Glutamatergic neuron (in vitro differentiated cells): ENCODE measurements around the gene LRRC4B. TPM values are rescaled to one million over a fixed set of nuclear protein-coding genes. Genes with fewer than 3 reads are reported as not detected.

ENCODE experiments used
- DNase-seq: peaks from one replicate; pipeline ENCODE4 v3.0.0; 2022
- H3K27ac Mint-ChIP-seq: one replicate; pipeline ENCODE4 v1.8.0; 2020; ENCODE audit warnings: mild to moderate bottlenecking, mixed read lengths, inconsistent platforms; ENCODE audit not compliant: unreplicated experiment
- H3K27me3 Mint-ChIP-seq: one replicate; pipeline ENCODE4 v1.8.0; 2020; ENCODE audit warnings: mild to moderate bottlenecking, moderate library complexity, mixed read lengths, inconsistent platforms; ENCODE audit not compliant: unreplicated experiment
- H3K36me3 Mint-ChIP-seq: one replicate; pipeline ENCODE4 v1.8.0; 2020; ENCODE audit warnings: mild to moderate bottlenecking, mixed read lengths, inconsistent platforms; ENCODE audit not compliant: unreplicated experiment
- H3K4me1 Mint-ChIP-seq: one replicate; pipeline ENCODE4 v1.8.0; 2020; ENCODE audit warnings: mild to moderate bottlenecking, low read depth, mixed read lengths, inconsistent platforms; ENCODE audit not compliant: unreplicated experiment
- H3K4me3 Mint-ChIP-seq: one replicate; pipeline ENCODE4 v1.8.0; 2020; ENCODE audit warnings: mild to moderate bottlenecking, mixed read lengths, inconsistent platforms; ENCODE audit not compliant: unreplicated experiment
- H3K9me3 Mint-ChIP-seq: one replicate; pipeline ENCODE4 v1.8.0; 2020; ENCODE audit warnings: mild to moderate bottlenecking, moderate library complexity, mixed read lengths, inconsistent platforms; ENCODE audit not compliant: unreplicated experiment
- total RNA-seq: library from RNA; stranded (reverse); fragmentation: NEBNext Ultra II Directional; extraction: Animal tissue kit (Norgen Biotek cat#: 25700); gene quantifications from one replicate; pipeline ENCODE4 v1.2.1, GENCODE V29; 2021; ENCODE audit not compliant: unreplicated experiment
- TF ChIP-seq, protein P1 (sequence below): fragments of 200-600 bp; sonication (generic); IDR thresholded peaks from one replicate; pipeline ENCODE4 v1.5.0; 2021; ENCODE audit not compliant: partially characterized antibody, unreplicated experiment

LRRC4B gene
- total RNA-seq, 1 donor from 2014 or later: 28.5 TPM

DNA sequence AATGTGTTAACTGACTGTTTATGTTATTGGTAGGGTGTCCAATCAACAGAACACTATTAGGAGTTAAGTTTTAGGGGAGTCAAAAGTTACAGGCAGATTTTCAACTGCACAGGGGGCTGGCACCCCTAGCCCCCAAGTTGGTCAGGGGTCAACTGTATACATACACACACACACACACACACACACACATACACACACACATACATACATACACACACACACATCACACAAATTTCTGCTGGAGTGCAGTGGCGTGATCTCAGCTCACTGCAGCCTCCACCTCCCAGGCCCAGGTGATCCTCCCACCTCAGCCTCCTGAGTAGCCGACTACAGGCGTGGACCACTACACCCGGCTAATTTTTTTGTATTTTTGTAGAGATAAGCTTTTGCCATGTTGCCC lies 10.2 kb downstream of the LRRC4B start:
- Mint-ChIP-seq H3K9me3 (peaks cover 4% of the 10 kb centered on the region), H3K4me3 (no peak overlapping the region), H3K27ac (no peak overlapping the region), H3K36me3 (no peaks in the 10 kb centered on the region), H3K4me1 (peaks cover 5% of the 10 kb centered on the region), H3K27me3 (peaks cover 14% of the 10 kb centered on the region)
- TF ChIP-seq, protein P1, sequence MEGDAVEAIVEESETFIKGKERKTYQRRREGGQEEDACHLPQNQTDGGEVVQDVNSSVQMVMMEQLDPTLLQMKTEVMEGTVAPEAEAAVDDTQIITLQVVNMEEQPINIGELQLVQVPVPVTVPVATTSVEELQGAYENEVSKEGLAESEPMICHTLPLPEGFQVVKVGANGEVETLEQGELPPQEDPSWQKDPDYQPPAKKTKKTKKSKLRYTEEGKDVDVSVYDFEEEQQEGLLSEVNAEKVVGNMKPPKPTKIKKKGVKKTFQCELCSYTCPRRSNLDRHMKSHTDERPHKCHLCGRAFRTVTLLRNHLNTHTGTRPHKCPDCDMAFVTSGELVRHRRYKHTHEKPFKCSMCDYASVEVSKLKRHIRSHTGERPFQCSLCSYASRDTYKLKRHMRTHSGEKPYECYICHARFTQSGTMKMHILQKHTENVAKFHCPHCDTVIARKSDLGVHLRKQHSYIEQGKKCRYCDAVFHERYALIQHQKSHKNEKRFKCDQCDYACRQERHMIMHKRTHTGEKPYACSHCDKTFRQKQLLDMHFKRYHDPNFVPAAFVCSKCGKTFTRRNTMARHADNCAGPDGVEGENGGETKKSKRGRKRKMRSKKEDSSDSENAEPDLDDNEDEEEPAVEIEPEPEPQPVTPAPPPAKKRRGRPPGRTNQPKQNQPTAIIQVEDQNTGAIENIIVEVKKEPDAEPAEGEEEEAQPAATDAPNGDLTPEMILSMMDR: no peak
- no peak for DNase-seq

DNA sequence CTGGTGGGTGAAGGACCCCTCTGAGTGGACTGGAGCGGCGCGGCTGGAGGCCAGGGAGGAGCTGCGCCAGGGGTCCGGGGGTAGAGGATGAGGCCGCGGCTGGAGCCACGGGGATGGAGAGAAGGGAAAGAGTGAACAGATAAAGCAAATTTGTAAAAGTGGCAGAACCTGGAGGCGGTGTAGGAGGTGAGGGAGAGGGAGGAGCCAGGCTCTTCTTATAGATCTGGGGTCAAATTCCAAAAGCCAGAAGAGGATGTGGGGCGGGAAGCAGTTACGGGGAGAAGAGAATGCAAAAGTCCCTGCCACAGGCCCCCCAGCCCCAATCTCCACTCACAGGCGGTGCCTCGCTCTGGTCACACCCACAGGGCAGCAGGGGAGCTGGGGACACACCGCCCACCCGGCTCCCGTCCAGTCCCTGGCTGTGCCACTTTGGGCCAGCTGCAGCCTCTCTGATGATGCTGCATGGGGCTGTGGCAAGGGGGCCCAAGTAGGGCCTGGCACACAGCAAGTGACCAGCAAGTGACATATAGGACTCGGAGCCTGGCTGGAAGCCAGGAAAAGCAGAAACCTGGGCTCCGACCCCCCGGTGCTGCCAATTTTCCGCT lies 11.1 kb downstream of the LRRC4B start:
- H3K27ac Mint-ChIP-seq: no peak overlapping the region
- no peak for DNase-seq
- peaks cover 5% of the 10 kb centered on the region for H3K36me3 Mint-ChIP-seq
- H3K4me1 Mint-ChIP-seq: peaks cover 8% of the 10 kb centered on the region
- H3K27me3 Mint-ChIP-seq: peaks cover 21% of the 10 kb centered on the region
- H3K9me3 Mint-ChIP-seq: peaks cover 8% of the 10 kb centered on the region
- H3K4me3 Mint-ChIP-seq: peak overlapping the region; percentile 98
- TF ChIP-seq, protein P1: no peak

DNA sequence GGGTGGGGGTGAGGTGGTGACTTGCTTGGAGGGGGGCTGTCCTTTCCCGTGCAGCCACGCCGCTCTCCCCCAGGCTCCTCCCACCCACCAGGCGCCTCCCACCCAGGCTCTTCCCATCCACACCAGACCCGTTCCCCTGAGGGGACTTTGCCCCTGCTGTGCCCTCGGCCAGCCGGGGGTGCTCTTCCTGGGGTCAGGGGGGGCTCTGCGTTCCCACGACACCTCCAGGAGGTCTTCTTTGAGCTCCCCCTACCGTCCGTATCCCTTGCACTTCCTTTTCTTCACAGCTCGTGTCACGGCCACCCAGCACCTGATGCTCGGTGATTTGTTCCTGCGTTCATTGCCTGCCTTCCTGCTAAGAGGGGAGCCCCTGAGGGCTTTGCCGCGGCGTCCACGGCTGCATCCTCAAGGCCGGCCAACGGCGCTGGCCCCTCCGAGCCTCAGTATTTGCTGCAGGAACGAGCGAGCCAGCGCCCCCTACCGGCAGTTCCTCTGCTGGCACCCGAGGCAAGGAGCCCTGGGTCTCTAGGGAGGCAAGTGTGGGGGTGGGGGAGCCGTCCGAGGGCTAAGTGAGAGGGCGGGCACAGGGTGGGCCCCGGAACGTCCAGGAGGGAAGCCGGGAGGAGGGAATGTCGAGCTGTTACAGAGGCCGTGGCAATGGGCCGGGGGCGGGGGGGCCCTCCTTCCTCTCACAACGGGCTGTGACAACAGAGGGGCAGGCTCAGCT lies 11.8 kb downstream of the LRRC4B start:
- DNase-seq: peak; percentile 96
- peaks cover 21% of the 10 kb centered on the region for H3K27me3 Mint-ChIP-seq
- peaks cover 5% of the 10 kb centered on the region for H3K36me3 Mint-ChIP-seq
- TF ChIP-seq, protein P1: peak; percentile 98
- H3K27ac Mint-ChIP-seq: peak overlapping the region; percentile 79
- peaks cover 9% of the 10 kb centered on the region for H3K4me1 Mint-ChIP-seq
- peak overlapping the region; percentile 98 for H3K4me3 Mint-ChIP-seq
- peaks cover 8% of the 10 kb centered on the region for H3K9me3 Mint-ChIP-seq

DNA sequence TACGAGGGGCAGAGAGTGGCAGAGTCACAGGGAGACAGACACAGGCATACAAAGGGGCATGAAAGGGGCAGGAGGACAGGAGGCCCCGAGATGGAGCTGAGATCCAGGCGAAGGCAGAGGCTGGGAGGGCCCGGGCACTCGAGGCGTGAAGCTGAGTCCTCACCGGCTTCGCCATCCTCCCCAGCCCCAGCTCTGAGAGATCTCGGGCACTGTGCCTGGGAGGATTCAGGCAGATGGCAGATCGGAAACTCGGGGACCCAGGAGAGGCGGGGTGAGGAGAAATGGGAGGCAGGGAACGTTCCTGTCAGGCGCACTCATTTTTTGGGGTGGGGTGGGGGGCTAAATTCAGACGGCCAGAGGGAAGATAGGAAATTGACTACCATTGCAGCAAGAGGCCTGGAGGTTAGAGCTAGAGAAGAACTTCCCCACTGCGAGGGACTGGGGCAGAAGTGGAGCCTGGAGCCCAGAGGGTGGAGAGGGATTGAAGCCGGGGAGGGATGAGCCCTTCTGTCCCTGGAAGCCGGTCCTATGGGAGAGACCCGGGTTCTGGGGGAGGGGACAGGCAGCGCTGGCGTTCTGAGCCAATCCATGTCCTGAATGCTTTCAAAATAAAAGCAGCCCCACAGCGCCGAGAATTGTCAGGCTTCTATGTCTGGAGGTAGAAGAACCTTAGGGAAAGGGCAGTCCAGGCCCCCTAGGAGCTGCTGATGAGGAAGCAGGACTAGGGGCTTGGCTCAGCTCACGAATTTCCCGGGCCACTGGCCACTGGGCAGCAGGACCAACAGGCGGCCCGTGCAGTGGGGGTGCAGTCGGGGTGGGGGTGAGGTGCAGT lies 12.6 kb downstream of the LRRC4B start:
- H3K9me3 Mint-ChIP-seq: peaks cover 8% of the 10 kb centered on the region

More for the DNA sequence above, 12.6 kb downstream of the LRRC4B start:
- Mint-ChIP-seq H3K27ac (peak overlapping the region; percentile 17), H3K36me3 (peaks cover 5% of the 10 kb centered on the region), H3K4me3 (peak overlapping the region; percentile 71), H3K4me1 (peaks cover 9% of the 10 kb centered on the region), H3K27me3 (peaks cover 20% of the 10 kb centered on the region)
- TF ChIP-seq, protein P1: no peak
- DNase-seq: peak; percentile 61
